H9 (cell line): ENCODE measurements around the gene TRIM42. TPM values are rescaled to one million over a fixed set of nuclear protein-coding genes. Genes with fewer than 3 reads are reported as not detected.

ENCODE experiments used
- DNase-seq: peaks from one replicate; pipeline ENCODE4 v3.0.0-alpha.2; 2017
- H2AFZ ChIP-seq: one replicate; pipeline ENCODE4 v1.6.1; 2013; ENCODE audit warnings: mild to moderate bottlenecking, low read length, control low read depth, moderate library complexity
- H2AK5ac ChIP-seq: 2 replicates; pipeline ENCODE4 v1.6.1; 2013; ENCODE audit warnings: low read length, control low read depth, mixed read lengths; ENCODE audit not compliant: insufficient read length
- H2BK120ac ChIP-seq: one replicate; pipeline ENCODE4 v1.6.1; 2013; ENCODE audit warnings: low read depth, mild to moderate bottlenecking, low read length, control low read depth, inconsistent platforms; ENCODE audit not compliant: poor library complexity, severe bottlenecking
- H2BK12ac ChIP-seq: 2 replicates; pipeline ENCODE4 v1.6.1; 2013; ENCODE audit warnings: low read length, control low read depth, mixed read lengths, low read depth; ENCODE audit not compliant: insufficient read length
- H2BK15ac ChIP-seq: 2 replicates; pipeline ENCODE4 v1.6.1; 2013; ENCODE audit warnings: low read depth, low read length, control low read depth
- H2BK20ac ChIP-seq: one replicate; pipeline ENCODE4 v1.6.1; 2013; ENCODE audit warnings: low read depth, mild to moderate bottlenecking, low read length, control low read depth, inconsistent platforms; ENCODE audit not compliant: poor library complexity, severe bottlenecking
- H2BK5ac ChIP-seq: 2 replicates; pipeline ENCODE4 v1.6.1; 2013; ENCODE audit warnings: low read length, control low read depth, mixed read lengths; ENCODE audit not compliant: insufficient read length
- H3K14ac ChIP-seq: 2 replicates; pipeline ENCODE4 v1.6.1; 2013; ENCODE audit warnings: low read length, control low read depth; ENCODE audit not compliant: insufficient read depth
- H3K18ac ChIP-seq: 2 replicates; pipeline ENCODE4 v1.6.1; 2013; ENCODE audit warnings: low read depth, mild to moderate bottlenecking, mixed read lengths, low read length, control low read depth; ENCODE audit not compliant: insufficient read length
- H3K23ac ChIP-seq: 2 replicates; pipeline ENCODE4 v1.6.1; 2013; ENCODE audit warnings: low read length, control low read depth, mixed read lengths, low read depth; ENCODE audit not compliant: insufficient read length
- H3K23me2 ChIP-seq: 2 replicates; pipeline ENCODE4 v1.6.1; 2013; ENCODE audit warnings: low read depth, mild to moderate bottlenecking, mixed read lengths, low read length, control low read depth; ENCODE audit not compliant: insufficient read length, poor library complexity, severe bottlenecking
- H3K27ac ChIP-seq: 2 replicates; pipeline ENCODE4 v1.5.1; 2013; ENCODE audit warnings: low read length, control low read depth, mixed read lengths, low read depth; ENCODE audit not compliant: insufficient read length
- H3K27me3 ChIP-seq: 2 replicates; pipeline ENCODE4 v1.6.1; 2013; ENCODE audit warnings: low read length, control low read depth, inconsistent platforms; ENCODE audit not compliant: insufficient read depth
- H3K4ac ChIP-seq: 2 replicates; pipeline ENCODE4 v1.6.1; 2013; ENCODE audit warnings: low read depth, mild to moderate bottlenecking, control low read depth, inconsistent platforms, low read length, moderate library complexity
- H3K4me1 ChIP-seq: 2 replicates; pipeline ENCODE4 v1.6.1; 2013; ENCODE audit warnings: low read length, control low read depth, inconsistent platforms; ENCODE audit not compliant: insufficient read depth
- H3K4me2 ChIP-seq: 2 replicates; pipeline ENCODE4 v1.6.1; 2013; ENCODE audit warnings: low read length, control low read depth, mixed read lengths; ENCODE audit not compliant: insufficient read length, insufficient read depth
- H3K56ac ChIP-seq: 2 replicates; pipeline ENCODE4 v1.6.1; 2013; ENCODE audit warnings: low read depth, mild to moderate bottlenecking, mixed read lengths, low read length, control low read depth; ENCODE audit not compliant: insufficient read length
- H3K79me1 ChIP-seq: 2 replicates; pipeline ENCODE4 v1.6.1; 2013; ENCODE audit warnings: low read depth, mild to moderate bottlenecking, moderate library complexity, low read length, control low read depth, inconsistent platforms; ENCODE audit not compliant: insufficient read depth, poor library complexity, severe bottlenecking
- H3K79me2 ChIP-seq: 2 replicates; pipeline ENCODE4 v1.6.1; 2013; ENCODE audit warnings: low read length, control low read depth, inconsistent platforms; ENCODE audit not compliant: insufficient read depth
- H3K9ac ChIP-seq: 2 replicates; pipeline ENCODE4 v1.6.1; 2013; ENCODE audit warnings: low read length, control low read depth, mixed read lengths; ENCODE audit not compliant: insufficient read length; ENCODE audit errors: extremely low read depth
- H3K9me3 ChIP-seq: one replicate; pipeline ENCODE4 v1.6.1; 2013; ENCODE audit warnings: low read depth, low read length, inconsistent platforms; ENCODE audit not compliant: control insufficient read depth
- H3T11ph ChIP-seq: one replicate; pipeline ENCODE4 v1.6.1; 2013; ENCODE audit warnings: mild to moderate bottlenecking, low read length, control low read depth, inconsistent platforms
- H4K20me1 ChIP-seq: one replicate; pipeline ENCODE4 v1.6.1; 2013; ENCODE audit not compliant: control insufficient read depth, insufficient read length, insufficient read depth
- H4K5ac ChIP-seq: 2 replicates; pipeline ENCODE4 v1.6.1; 2013; ENCODE audit warnings: low read depth, mild to moderate bottlenecking, mixed read lengths, low read length, control low read depth; ENCODE audit not compliant: insufficient read length
- H4K8ac ChIP-seq: replicated peaks from 2 replicates; pipeline ENCODE4 v1.6.1; 2013; ENCODE audit warnings: low read length, control low read depth, mixed read lengths, low read depth; ENCODE audit not compliant: insufficient read length
- H4K91ac ChIP-seq: 2 replicates; pipeline ENCODE4 v1.6.1; 2013; ENCODE audit warnings: low read depth, mild to moderate bottlenecking, moderate library complexity, mixed read lengths, low read length, control low read depth; ENCODE audit not compliant: insufficient read length
- H3K27ac Mint-ChIP-seq, 3 experiments: 2 replicates in 2 of 3; 3 replicates in 1 of 3; pipeline ENCODE4 v1.8.0; 2020 to 2021; ENCODE audit warnings: mixed read lengths in 3 of 3, mild to moderate bottlenecking in 1 of 3, moderate library complexity in 1 of 3
- H3K27me3 Mint-ChIP-seq: 2 replicates; pipeline ENCODE4 v1.8.0; 2021; ENCODE audit warnings: low read depth, mild to moderate bottlenecking, moderate library complexity, mixed read lengths
- H3K36me3 Mint-ChIP-seq, 3 experiments: 2 replicates in 2 of 3; 3 replicates in 1 of 3; pipeline ENCODE4 v1.8.0; 2020 to 2021; ENCODE audit warnings: low read depth in 3 of 3, mixed read lengths in 3 of 3; ENCODE audit not compliant: insufficient read depth in 1 of 3
- H3K4me1 Mint-ChIP-seq, 2 experiments: 2 replicates each; pipeline ENCODE4 v1.8.0; 2020; ENCODE audit warnings: mixed read lengths in 2 of 2
- H3K4me3 Mint-ChIP-seq, 2 experiments: 2 replicates in 1 of 2; 3 replicates in 1 of 2; pipeline ENCODE4 v1.8.0; 2020 to 2021; ENCODE audit warnings: mild to moderate bottlenecking in 2 of 2, mixed read lengths in 2 of 2, moderate library complexity in 1 of 2
- H3K9me3 Mint-ChIP-seq, 2 experiments: 2 replicates in 1 of 2; 3 replicates in 1 of 2; pipeline ENCODE4 v1.8.0; 2020; ENCODE audit warnings: mild to moderate bottlenecking in 2 of 2, mixed read lengths in 2 of 2, moderate library complexity in 1 of 2
- WGBS: extraction: QIAGEN DNeasy Blood & Tissue Kit; methylation state at CpG from one replicate; pipeline ENCODE4 v1.1.7; 2013; ENCODE audit warnings: missing lambda C conversion rate, low lambda C conversion rate, mixed read lengths; ENCODE audit not compliant: insufficient read length; ENCODE audit errors: extremely low coverage; 5-methylcytosine and 5-hydroxymethylcytosine counted together
- total RNA-seq: library from RNA; stranded (reverse); gene quantifications from 2 replicates; pipeline ENCODE4 v1.2.1, GENCODE V29; 2021
- TF ChIP-seq, protein P1 (sequence below): fragments of 200-600 bp; sonication (generic); conservative IDR thresholded peaks from 3 replicates; pipeline ENCODE4 v1.8.0; 2021; ENCODE audit warnings: antibody characterized with exemption, mild to moderate bottlenecking

The TRIM42 gene
- total RNA-seq, 1 experiment from 2014 or later: not detected

DNA sequence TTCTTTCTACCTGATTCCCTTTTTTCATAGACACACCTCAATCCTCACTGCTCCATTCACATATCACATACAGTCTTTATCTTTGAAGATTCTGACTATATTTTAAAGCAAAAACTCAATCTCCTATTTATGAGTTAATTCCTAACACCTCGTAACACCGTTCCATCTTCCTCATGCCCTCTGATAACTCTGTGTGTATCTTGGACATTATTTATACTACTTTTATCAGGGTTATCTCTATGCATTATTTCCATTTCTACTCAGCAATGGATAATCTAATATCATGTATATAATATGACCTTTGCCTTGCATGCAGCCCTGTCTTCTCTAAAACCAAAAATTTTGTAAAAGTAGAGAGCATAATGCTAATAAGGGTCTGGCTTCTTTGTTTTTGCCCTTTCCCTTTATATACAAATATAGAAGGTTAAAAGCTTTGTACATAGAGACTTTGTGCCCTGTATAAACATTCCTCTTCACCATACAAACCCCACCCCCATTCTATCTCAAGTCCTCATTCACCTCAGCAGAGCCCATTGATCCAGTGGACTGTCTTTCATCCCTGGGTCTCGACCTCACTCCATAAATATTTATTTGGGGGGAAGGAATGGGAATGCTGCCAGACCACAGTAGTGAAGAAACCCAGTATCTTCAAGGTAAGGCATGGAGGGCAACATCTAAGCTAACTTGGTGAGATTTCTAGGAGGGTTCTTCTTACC is 21.8 kb downstream of the TRIM42 start:
- Histone ChIP-seq H3K9me3 (no peaks in the 10 kb centered on the region), H2BK20ac (no peak overlapping the region), H3K4ac (no peak overlapping the region), H3K18ac (no peak overlapping the region), H4K20me1 (no peaks in the 10 kb centered on the region), H2BK12ac (no peak overlapping the region), H3K56ac (no peak overlapping the region), H3K23ac (no peak overlapping the region), H3K9ac (no peak overlapping the region), H4K5ac (no peak overlapping the region), H3K79me1 (no peaks in the 10 kb centered on the region), H4K91ac (no peak overlapping the region), H3K23me2 (no peaks in the 10 kb centered on the region), H3T11ph (no peak overlapping the region), H3K4me1 (no peaks in the 10 kb centered on the region), H2BK15ac (no peak overlapping the region), H2AK5ac (no peak overlapping the region), H2AFZ (no peak overlapping the region), H3K27me3 (no peaks in the 10 kb centered on the region), H4K8ac (no peak overlapping the region), H2BK5ac (no peak overlapping the region), H3K4me2 (no peak overlapping the region), H3K27ac (no peak overlapping the region), H3K14ac (no peak overlapping the region), H2BK120ac (no peak overlapping the region), H3K79me2 (no peaks in the 10 kb centered on the region)
- Mint-ChIP-seq H3K4me3 (no peak overlapping the region), H3K27me3 (no peaks in the 10 kb centered on the region; the same call in 1 of the 2 replicates), H3K4me1 (peaks cover 0 to 3% of the 10 kb centered on the region in 2 experiments; a peak in 1 of 4 replicates), H3K27ac (no peak overlapping the region), H3K9me3 (peaks cover under 1 to 2% of the 10 kb centered on the region in 2 experiments), H3K36me3 (peaks cover 0 to 1% (median 0%) of the 10 kb centered on the region in 3 experiments; a peak in 1 of 7 replicates)
- DNase-seq: no peak
- WGBS: 100% methylated on average over 2 of the region's 3 CpGs
- TF ChIP-seq, protein P1, sequence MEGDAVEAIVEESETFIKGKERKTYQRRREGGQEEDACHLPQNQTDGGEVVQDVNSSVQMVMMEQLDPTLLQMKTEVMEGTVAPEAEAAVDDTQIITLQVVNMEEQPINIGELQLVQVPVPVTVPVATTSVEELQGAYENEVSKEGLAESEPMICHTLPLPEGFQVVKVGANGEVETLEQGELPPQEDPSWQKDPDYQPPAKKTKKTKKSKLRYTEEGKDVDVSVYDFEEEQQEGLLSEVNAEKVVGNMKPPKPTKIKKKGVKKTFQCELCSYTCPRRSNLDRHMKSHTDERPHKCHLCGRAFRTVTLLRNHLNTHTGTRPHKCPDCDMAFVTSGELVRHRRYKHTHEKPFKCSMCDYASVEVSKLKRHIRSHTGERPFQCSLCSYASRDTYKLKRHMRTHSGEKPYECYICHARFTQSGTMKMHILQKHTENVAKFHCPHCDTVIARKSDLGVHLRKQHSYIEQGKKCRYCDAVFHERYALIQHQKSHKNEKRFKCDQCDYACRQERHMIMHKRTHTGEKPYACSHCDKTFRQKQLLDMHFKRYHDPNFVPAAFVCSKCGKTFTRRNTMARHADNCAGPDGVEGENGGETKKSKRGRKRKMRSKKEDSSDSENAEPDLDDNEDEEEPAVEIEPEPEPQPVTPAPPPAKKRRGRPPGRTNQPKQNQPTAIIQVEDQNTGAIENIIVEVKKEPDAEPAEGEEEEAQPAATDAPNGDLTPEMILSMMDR: no peak
